GM13977 (cell line): Measurements from ENCODE around the gene TARS3.
A peak's percentile ranks its signal among the peaks of the same experiment; 100 is the strongest.
"Not testable (repeated sequence)": the region's sequence is repeated elsewhere in the genome, so short reads cannot be mapped to it uniquely, and the experiment has no call there.

ENCODE experiments used
- DNase-seq: peaks from one replicate; pipeline ENCODE4 v3.0.0; 2012; ENCODE audit warnings: low spot score
- in situ Hi-C: fragments of 300-500 bp; cut with MboI; formaldehyde crosslinking; loops from one replicate; pipeline ENCODE4 v1.12.0; 2022; ENCODE audit warnings: low sequenced_read_pairs, low pct_unique_long_range_greater_than_20kb, mixed read lengths, inconsistent platforms; ENCODE audit not compliant: unreplicated experiment
- TF ChIP-seq, protein P1 (sequence below): IDR thresholded peaks from 2 replicates; pipeline ENCODE4 v1.5.1; 2012; ENCODE audit warnings: mild to moderate bottlenecking, control low read depth; ENCODE audit not compliant: insufficient read depth; ENCODE audit errors: extremely low read depth, missing control alignments

TARS3 gene

DNA sequence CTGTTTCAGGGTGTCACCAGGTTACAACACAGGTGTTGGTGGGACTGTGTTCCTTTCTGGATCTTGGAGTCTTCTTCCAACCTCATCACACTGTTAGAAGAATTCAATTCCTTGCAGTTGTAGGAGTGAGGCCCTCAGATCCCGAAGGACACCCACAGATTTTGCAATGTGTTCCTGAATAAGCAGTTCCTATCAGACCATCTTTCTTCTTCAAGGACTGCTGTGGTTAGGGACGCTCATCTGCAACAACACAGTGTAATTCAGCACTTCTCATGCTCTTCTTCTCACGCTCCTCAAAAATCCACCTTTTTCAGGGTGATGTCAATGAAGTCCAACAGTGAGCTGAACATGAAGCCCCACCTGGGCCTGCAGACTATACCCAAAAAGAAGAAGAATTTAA, 90.9 kb downstream of the TARS3 start:
- TF ChIP-seq, protein P1, sequence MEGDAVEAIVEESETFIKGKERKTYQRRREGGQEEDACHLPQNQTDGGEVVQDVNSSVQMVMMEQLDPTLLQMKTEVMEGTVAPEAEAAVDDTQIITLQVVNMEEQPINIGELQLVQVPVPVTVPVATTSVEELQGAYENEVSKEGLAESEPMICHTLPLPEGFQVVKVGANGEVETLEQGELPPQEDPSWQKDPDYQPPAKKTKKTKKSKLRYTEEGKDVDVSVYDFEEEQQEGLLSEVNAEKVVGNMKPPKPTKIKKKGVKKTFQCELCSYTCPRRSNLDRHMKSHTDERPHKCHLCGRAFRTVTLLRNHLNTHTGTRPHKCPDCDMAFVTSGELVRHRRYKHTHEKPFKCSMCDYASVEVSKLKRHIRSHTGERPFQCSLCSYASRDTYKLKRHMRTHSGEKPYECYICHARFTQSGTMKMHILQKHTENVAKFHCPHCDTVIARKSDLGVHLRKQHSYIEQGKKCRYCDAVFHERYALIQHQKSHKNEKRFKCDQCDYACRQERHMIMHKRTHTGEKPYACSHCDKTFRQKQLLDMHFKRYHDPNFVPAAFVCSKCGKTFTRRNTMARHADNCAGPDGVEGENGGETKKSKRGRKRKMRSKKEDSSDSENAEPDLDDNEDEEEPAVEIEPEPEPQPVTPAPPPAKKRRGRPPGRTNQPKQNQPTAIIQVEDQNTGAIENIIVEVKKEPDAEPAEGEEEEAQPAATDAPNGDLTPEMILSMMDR: no peak
- no peak for DNase-seq
- in situ Hi-C loops: no loop called here

DNA sequence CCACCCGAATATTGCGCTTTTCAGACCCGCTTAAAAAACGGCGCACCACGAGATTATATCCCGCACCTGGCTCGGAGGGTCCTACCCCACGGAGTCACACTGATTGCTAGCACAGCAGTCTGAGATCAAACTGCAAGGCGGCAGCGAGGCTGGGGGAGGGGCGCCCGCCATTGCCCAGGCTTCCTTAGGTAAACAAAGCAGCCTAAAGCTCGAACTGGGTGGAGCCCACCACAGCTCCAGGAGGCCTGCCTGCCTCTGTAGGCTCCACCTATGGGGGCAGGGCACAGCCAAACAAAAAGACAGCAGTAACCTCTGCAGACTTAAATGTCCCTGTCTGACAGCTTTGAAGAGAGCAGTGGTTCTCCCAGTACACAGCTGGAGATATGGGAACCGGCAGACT, 97.5 kb downstream of the TARS3 start:
- DNase-seq, in situ Hi-C loops: not testable (repeated sequence)

DNA sequence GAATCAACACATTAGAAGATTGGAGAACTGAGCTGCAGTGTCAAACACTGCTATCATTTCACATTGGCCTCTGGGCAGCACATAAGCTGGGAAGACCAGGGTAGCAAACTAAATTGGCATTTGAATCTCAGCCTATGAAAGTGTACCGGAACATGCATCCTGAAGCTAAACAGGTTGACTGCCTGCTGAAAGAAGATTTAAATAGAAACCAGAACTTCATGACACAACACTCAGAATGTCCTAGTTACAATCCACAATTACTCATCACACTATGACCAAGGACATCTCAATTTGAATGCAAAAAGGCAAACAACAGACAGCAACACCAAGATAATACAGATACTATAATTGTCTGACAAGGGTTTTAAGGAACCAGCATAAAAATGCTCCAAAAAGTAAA, 98.3 kb downstream of the TARS3 start:
- TF ChIP-seq, protein P1: no peak
- in situ Hi-C loops: no loop called here
- no peak for DNase-seq

DNA sequence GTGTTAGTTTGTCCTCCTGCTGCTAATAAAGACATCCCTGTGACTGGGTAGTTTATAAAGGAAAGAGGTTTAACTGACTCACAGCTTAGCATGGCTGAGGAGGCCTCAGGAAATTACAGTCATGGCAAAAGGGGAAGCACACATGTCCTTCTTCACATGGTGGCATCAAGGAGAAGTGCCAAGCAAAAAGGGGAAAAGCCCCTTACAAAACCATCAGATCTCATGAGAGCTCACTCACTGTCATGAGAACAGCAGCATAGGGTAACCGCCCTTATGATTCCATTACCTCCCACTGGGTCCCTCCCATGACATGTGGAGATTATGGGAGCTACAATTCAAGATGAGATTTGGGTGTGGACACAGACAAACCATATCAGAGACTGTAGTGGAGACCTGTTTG, 99.1 kb downstream of the TARS3 start:
- DNase-seq: no peak
- in situ Hi-C loops: no loop called here
- TF ChIP-seq, protein P1: no peak

DNA sequence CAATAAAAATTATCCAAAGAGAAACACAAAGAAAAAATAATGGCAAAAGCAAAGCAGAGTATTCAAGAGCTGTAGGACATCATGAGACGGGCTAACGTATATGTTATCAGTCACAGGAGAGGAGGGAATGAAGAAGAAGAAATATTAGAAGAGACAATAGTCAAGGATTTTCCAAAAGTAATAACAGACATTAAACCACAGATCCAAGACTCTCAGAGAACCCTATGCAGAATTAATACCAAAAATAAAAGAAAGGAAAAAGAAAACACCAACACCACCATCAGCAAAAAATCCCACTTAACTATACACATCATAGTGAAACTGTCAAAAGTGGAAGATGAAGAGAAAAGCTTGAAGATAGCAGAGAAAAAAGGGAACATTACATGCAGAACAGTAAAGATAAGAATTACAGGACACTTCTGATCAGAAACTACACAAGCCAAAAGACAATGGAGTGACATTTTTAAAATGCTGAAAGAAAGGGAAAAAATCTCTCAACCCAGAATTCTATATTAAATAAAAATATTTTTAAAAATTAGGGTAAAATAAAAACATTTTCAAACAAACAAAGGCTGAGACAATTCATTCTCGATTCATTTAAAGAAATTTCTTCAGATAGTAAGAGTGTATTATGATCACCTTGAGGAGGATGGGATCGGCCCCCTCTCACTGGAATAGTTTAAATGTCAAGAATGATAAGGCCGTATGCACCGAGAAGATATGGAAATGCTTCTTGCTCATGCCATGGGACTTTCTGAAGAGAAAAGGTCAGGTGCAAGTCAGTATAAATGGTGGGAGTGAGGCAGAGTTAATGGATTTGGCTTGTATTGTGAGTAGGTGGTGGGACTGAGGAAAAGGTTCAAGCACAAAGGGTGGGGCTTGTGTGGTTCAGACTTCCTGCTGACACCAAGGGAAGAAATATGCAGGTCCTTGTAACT, 100.6 kb downstream of the TARS3 start:
- in situ Hi-C loops: no loop called here
- DNase-seq: no peak
- TF ChIP-seq, protein P1: no peak

DNA sequence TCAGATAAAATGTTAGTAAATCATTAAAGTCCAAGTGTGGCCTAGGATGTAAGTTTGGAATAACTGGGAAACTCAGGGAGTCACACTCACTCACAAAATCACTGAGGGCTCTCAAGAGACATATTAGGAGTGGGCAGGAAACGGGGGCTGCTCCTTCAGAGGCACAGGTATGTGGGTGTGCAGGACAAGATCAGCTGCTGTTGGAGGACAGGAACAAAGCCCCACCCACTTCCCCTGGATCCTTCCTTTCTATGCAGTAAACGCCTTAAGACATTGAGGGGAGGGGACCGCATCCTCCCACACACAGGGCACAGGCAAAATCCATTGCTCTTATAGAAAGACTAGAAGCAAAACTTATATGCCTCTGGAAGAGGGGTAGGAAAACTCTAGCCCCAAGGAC, 102.3 kb downstream of the TARS3 start:
- TF ChIP-seq, protein P1: no peak
- no peak for DNase-seq
- in situ Hi-C loops: no loop called here

DNA sequence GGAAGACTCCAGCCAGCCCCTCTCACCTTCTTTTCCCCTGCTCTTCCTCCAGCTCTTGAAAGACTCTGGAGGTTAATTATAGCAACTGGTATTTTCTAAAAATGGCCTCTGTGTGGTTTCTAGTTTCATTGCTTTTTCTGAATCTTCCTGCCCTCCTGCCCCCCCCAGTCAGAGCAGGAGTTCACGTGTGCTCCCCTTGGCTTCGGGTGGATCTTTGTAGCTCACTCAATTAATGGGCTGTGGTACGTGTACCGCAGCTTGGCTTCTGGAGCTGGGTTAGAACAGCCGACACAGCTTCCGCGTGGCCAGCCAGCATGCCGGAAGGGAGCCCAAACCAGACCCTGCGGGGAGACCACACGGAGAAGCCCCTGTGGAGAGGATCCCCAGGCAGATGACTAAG, 103.6 kb downstream of the TARS3 start:
- TF ChIP-seq, protein P1: no peak
- in situ Hi-C loops: no loop called here
- DNase-seq: peak; percentile 23
